GM12873 (cell line): ENCODE data around the gene RPIA.

ENCODE experiments used
- CTCF ChIP-seq: IDR thresholded peaks from 2 replicates; pipeline ENCODE4 v1.5.1; 2012; ENCODE audit warnings: low read depth, mild to moderate bottlenecking, moderate library complexity, low read length, control low read depth; ENCODE audit not compliant: insufficient read depth; ENCODE audit errors: missing control alignments

RPIA gene

GRCh38 chr2:88754585-88755320 lies 63.3 kb downstream of the RPIA start:
- no peak for TF ChIP-seq CTCF

- no peak for TF ChIP-seq CTCF
These were observed 64.4 kb downstream of the RPIA start for GRCh38 chr2:88755836-88756235.

- TF ChIP-seq CTCF = no peak
These were observed 65.6 kb downstream of the RPIA start for GRCh38 chr2:88757025-88757424.

- TF ChIP-seq CTCF = no peak
These were observed 69.5 kb downstream of the RPIA start for GRCh38 chr2:88760819-88761598.

GRCh38 chr2:88764141-88764849 lies 72.8 kb downstream of the RPIA start:
- TF ChIP-seq CTCF = no peak

GRCh38 chr2:88764850-88765153 lies 73.3 kb downstream of the RPIA start:
- TF ChIP-seq CTCF = no peak

GRCh38 chr2:88765154-88765888 lies 73.8 kb downstream of the RPIA start:
- no peak for TF ChIP-seq CTCF
